Chondrocyte (in vitro differentiated cells): ENCODE results near the gene PDSS1. TPM values are rescaled to one million over a fixed set of nuclear protein-coding genes. Genes with fewer than 3 reads are reported as not detected.
"Not testable (repeated sequence)": the region's sequence is repeated elsewhere in the genome, so short reads cannot be mapped to it uniquely, and the experiment has no call there.

ENCODE experiments used
- DNase-seq: peaks from one replicate; pipeline ENCODE4 v3.0.0; 2021; ENCODE audit warnings: mixed read lengths, low spot score
- H3K27ac Mint-ChIP-seq: one replicate; pipeline ENCODE4 v1.8.0; 2021; ENCODE audit warnings: mild to moderate bottlenecking, moderate library complexity, mixed read lengths; ENCODE audit not compliant: unreplicated experiment
- H3K27me3 Mint-ChIP-seq: 2 replicates; pipeline ENCODE4 v1.8.0; 2021; ENCODE audit warnings: low read depth, mixed read lengths
- H3K36me3 Mint-ChIP-seq: 2 replicates; pipeline ENCODE4 v1.8.0; 2021; ENCODE audit warnings: low read depth, mixed read lengths
- H3K4me1 Mint-ChIP-seq: 2 replicates; pipeline ENCODE4 v1.8.0; 2021; ENCODE audit warnings: low read depth, mild to moderate bottlenecking, mixed read lengths
- H3K4me3 Mint-ChIP-seq: one replicate; pipeline ENCODE4 v1.8.0; 2021; ENCODE audit warnings: mild to moderate bottlenecking, moderate library complexity, mixed read lengths; ENCODE audit not compliant: unreplicated experiment
- H3K9me3 Mint-ChIP-seq: 2 replicates; pipeline ENCODE4 v1.8.0; 2021; ENCODE audit warnings: low read depth, mixed read lengths
- total RNA-seq: library from RNA; stranded (reverse); gene quantifications from 3 replicates; pipeline ENCODE4 v1.2.1, GENCODE V29; 2021
- TF ChIP-seq, protein P1 (sequence below): fragments of 200-600 bp; sonication (generic); IDR thresholded peaks from 2 replicates; pipeline ENCODE4 v1.5.0; 2021; ENCODE audit warnings: antibody characterized with exemption, mild to moderate bottlenecking, moderate library complexity

The PDSS1 gene
- total RNA-seq, 1 donor from 2014 or later: 2.9 TPM

GRCh38 chr10:26787362-26787761 lies 89.9 kb downstream of the PDSS1 start:
- peaks cover 8% of the 10 kb centered on the region for H3K9me3 Mint-ChIP-seq
- DNase-seq: no peak
- peaks cover 31% of the 10 kb centered on the region for H3K4me1 Mint-ChIP-seq
- no peak overlapping the region for H3K27ac Mint-ChIP-seq
- peaks cover 4% of the 10 kb centered on the region for H3K36me3 Mint-ChIP-seq
- TF ChIP-seq, protein P1, sequence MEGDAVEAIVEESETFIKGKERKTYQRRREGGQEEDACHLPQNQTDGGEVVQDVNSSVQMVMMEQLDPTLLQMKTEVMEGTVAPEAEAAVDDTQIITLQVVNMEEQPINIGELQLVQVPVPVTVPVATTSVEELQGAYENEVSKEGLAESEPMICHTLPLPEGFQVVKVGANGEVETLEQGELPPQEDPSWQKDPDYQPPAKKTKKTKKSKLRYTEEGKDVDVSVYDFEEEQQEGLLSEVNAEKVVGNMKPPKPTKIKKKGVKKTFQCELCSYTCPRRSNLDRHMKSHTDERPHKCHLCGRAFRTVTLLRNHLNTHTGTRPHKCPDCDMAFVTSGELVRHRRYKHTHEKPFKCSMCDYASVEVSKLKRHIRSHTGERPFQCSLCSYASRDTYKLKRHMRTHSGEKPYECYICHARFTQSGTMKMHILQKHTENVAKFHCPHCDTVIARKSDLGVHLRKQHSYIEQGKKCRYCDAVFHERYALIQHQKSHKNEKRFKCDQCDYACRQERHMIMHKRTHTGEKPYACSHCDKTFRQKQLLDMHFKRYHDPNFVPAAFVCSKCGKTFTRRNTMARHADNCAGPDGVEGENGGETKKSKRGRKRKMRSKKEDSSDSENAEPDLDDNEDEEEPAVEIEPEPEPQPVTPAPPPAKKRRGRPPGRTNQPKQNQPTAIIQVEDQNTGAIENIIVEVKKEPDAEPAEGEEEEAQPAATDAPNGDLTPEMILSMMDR: no peak
- no peak overlapping the region for H3K4me3 Mint-ChIP-seq
- H3K27me3 Mint-ChIP-seq: no peaks in the 10 kb centered on the region

DNA sequence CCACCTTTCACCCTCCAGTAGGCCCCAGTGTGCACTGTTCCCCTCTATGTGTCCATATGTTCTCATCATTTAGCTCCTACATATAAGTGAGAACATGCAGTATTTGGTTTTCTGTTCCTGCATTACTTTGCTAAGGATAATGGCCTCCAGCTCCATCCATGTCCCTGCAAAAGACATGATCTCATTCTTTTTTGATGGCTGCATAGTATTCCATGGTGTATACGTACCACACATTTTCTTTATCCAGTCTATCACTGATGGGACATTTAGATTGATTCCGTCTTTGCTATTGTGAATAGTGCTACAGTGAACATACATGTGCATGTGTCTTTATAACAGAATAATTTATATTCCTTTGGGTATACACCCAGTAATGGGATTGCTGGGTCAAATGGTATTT lies 92.3 kb downstream of the PDSS1 start:
- H3K4me3 Mint-ChIP-seq, H3K9me3 Mint-ChIP-seq, DNase-seq, H3K36me3 Mint-ChIP-seq, H3K27ac Mint-ChIP-seq, H3K27me3 Mint-ChIP-seq: not testable (repeated sequence)
- H3K4me1 Mint-ChIP-seq: peaks cover 42% of the 10 kb centered on the region

DNA sequence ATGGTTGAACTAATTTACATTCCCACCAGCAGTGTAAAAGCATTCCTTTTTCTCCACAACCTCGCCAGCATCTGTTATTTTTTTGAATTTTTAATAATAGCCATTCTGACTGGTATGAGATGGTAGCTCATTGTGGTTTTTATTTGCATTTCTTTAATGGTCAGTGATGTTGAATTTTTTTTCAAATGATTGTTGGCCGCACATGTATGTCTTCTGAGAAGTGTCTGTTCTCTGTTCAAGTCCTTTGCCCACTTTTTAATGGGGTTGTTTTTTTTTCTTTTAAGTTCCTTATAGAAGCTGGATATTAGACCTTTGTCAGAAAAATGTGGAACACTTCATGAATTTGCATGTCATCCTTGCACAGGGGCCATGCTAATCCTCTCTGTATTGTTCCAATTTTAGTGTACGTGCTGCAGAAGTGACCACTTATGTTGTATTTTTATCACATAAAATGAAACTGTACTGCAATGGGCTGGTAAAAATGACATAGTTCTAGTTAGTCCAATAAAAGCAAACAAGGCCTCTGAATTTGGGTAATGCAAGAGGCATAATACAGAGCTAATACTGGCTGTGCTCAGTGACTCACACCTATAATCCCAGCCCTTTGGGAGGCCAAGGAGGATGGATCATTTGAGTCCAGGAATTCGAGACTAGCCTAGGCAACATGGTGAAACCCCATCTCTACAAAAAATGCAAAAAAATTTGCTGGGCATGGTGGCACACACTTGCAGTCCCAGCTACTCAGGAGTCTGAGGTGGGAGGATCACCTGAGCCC lies 92.9 kb downstream of the PDSS1 start:
- no peak for DNase-seq
- Mint-ChIP-seq H3K27ac (no peak overlapping the region), H3K4me3 (no peak overlapping the region)

DNA sequence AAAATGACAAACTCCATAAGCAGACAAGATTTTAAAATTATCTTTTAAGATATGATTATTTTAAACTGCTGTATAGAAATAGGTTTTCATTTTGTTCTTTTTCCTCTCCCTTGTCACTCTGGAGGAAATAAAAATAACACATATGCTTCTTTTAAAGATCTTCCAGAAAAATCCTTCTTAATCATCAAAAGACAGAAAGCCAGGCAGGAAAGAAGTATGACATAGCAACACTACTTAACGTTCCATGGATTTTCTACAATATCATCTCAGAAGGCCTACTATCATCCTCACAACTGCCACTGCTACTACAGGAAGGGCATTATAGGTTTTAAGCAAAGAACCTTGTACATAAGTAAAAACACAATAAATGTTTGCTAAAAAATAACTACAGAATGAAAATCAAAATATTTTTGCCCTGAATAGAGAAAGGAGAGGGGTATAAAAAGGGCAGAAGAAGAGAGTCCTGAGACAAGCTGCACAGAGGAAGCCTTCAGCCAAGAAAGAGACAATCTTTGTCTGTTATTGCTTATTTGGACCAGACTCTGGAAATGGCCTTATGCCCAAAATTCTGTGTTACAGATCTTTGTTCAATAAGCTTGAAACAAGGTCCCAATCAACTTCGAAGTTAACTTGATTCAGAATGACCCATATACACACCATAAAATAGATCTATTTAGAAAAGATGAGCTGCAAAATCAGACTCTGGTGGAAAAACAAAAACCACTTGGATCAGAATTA lies 95.4 kb downstream of the PDSS1 start:
- peaks cover 16% of the 10 kb centered on the region for H3K9me3 Mint-ChIP-seq
- H3K4me1 Mint-ChIP-seq: peaks cover 46% of the 10 kb centered on the region
- peak overlapping the region; percentile 62 for H3K27ac Mint-ChIP-seq
- no peak overlapping the region for H3K4me3 Mint-ChIP-seq
- H3K27me3 Mint-ChIP-seq: no peaks in the 10 kb centered on the region
- TF ChIP-seq, protein P1: no peak
- peaks cover 4% of the 10 kb centered on the region for H3K36me3 Mint-ChIP-seq
- DNase-seq: no peak

More for the DNA sequence above, 92.9 kb downstream of the PDSS1 start:
- peaks cover 4% of the 10 kb centered on the region for H3K36me3 Mint-ChIP-seq
- peaks cover 42% of the 10 kb centered on the region for H3K4me1 Mint-ChIP-seq
- no peaks in the 10 kb centered on the region for H3K27me3 Mint-ChIP-seq
- H3K9me3 Mint-ChIP-seq: peaks cover 12% of the 10 kb centered on the region
- TF ChIP-seq, protein P1: no peak

Other genes starting within 250 kb of the PDSS1 start
- gene ABI1, start 163.3 kb downstream of the PDSS1 start, total RNA-seq: 50.2 to 56.5 TPM (median 51.9 TPM) in 3 replicates